ENCODE measurements around the gene EDA. TPM values are rescaled to one million over a fixed set of nuclear protein-coding genes. Genes with fewer than 3 reads are reported as not detected.

The EDA gene
- total RNA-seq, 1 donor from 2014 or later: 6.1 TPM

- TF ChIP-seq POLR2A (IDR thresholded peaks at IDR 0.05) (no peak), CTCF (IDR thresholded peaks at IDR 0.05) (no peak), POLR2AphosphoS5 (IDR thresholded peaks at IDR 0.05; ENCODE audit: insufficient read depth in 1 of 2, low read depth in 1 of 2) (no peak)
- intact Hi-C loops (cut with DNase I): no loop called here
- H3K4me1 ChIP-seq: no peaks in the 10 kb centered on the region
- H3K27me3 ChIP-seq: no peaks in the 10 kb centered on the region
- H3K9me3 ChIP-seq: no peaks in the 10 kb centered on the region
- H3K36me3 ChIP-seq: no peaks in the 10 kb centered on the region
- no peak for DNase-seq (ENCODE audit: extremely low spot score in 2 of 2)
- H3K4me3 ChIP-seq: no peak overlapping the region
- no peak overlapping the region for H3K27ac ChIP-seq
Observed at GRCh38 chrX:69630147-69630546, 14.2 kb downstream of the EDA start.

GRCh38 chrX:69664693-69665092 is 48.8 kb downstream of the EDA start:
- DNase-seq (ENCODE audit: extremely low spot score in 2 of 2): no peak
- Histone ChIP-seq H3K36me3 (no peaks in the 10 kb centered on the region), H3K9me3 (peaks cover 11% of the 10 kb centered on the region), H3K4me3 (no peak overlapping the region), H3K27me3 (no peaks in the 10 kb centered on the region), H3K27ac (no peak overlapping the region), H3K4me1 (no peaks in the 10 kb centered on the region)
- TF ChIP-seq CTCF (IDR thresholded peaks at IDR 0.05) (no peak), POLR2AphosphoS5 (IDR thresholded peaks at IDR 0.05; ENCODE audit: insufficient read depth in 1 of 2, low read depth in 1 of 2) (no peak), POLR2A (IDR thresholded peaks at IDR 0.05) (no peak)
- intact Hi-C loops (cut with DNase I): no loop called here

GRCh38 chrX:69670001-69670555 is 54.2 kb downstream of the EDA start:
- intact Hi-C loops (cut with DNase I): no loop called here
- TF ChIP-seq POLR2AphosphoS5 (IDR thresholded peaks at IDR 0.05; ENCODE audit: insufficient read depth in 1 of 2, low read depth in 1 of 2): no peak
- no peak for TF ChIP-seq CTCF (IDR thresholded peaks at IDR 0.05)
- no peak for TF ChIP-seq POLR2A (IDR thresholded peaks at IDR 0.05)
- peaks cover 14% of the 10 kb centered on the region for H3K9me3 ChIP-seq
- DNase-seq (ENCODE audit: extremely low spot score in 2 of 2): no peak
- no peaks in the 10 kb centered on the region for H3K4me1 ChIP-seq
- no peak overlapping the region for H3K27ac ChIP-seq
- no peaks in the 10 kb centered on the region for H3K27me3 ChIP-seq
- H3K36me3 ChIP-seq: no peaks in the 10 kb centered on the region
- no peak overlapping the region for H3K4me3 ChIP-seq

GRCh38 chrX:69674891-69675290 is 59.0 kb downstream of the EDA start:
- no peaks in the 10 kb centered on the region for H3K27me3 ChIP-seq
- H3K36me3 ChIP-seq: no peaks in the 10 kb centered on the region
- intact Hi-C loops (cut with DNase I): no loop called here
- H3K27ac ChIP-seq: no peak overlapping the region
- H3K9me3 ChIP-seq: peaks cover 5% of the 10 kb centered on the region
- TF ChIP-seq CTCF (IDR thresholded peaks at IDR 0.05) (no peak), POLR2AphosphoS5 (IDR thresholded peaks at IDR 0.05; ENCODE audit: insufficient read depth in 1 of 2, low read depth in 1 of 2) (no peak), POLR2A (IDR thresholded peaks at IDR 0.05) (no peak)
- H3K4me3 ChIP-seq: no peak overlapping the region
- DNase-seq (ENCODE audit: extremely low spot score in 2 of 2): no peak
- no peaks in the 10 kb centered on the region for H3K4me1 ChIP-seq

- H3K4me3 ChIP-seq: no peak overlapping the region
- TF ChIP-seq POLR2A (IDR thresholded peaks at IDR 0.05) (no peak), POLR2AphosphoS5 (IDR thresholded peaks at IDR 0.05; ENCODE audit: insufficient read depth in 1 of 2, low read depth in 1 of 2) (no peak), CTCF (IDR thresholded peaks at IDR 0.05) (no peak)
- H3K27me3 ChIP-seq: no peaks in the 10 kb centered on the region
- no peaks in the 10 kb centered on the region for H3K4me1 ChIP-seq
- H3K9me3 ChIP-seq: no peaks in the 10 kb centered on the region
- no peak for DNase-seq (ENCODE audit: extremely low spot score in 2 of 2)
- no peaks in the 10 kb centered on the region for H3K36me3 ChIP-seq
- intact Hi-C loops (cut with DNase I): no loop called here
- no peak overlapping the region for H3K27ac ChIP-seq
Observed at GRCh38 chrX:69705818-69706217, 89.9 kb downstream of the EDA start.

Data from vagina (tissue), 2 donors.